Bronchial epithelial cell (primary cell): Measurements from ENCODE around the gene NT5C1A. TPM values are rescaled to one million over a fixed set of nuclear protein-coding genes. Genes with fewer than 3 reads are reported as not detected.

Source experiments
- DNase-seq: peaks from one replicate; pipeline ENCODE4 v3.0.0-alpha.2; 2010; ENCODE audit warnings: low read depth
- FAIRE-seq: peaks from 2 replicates; lab custom pipeline; 2011; peaks lifted over from hg19 to GRCh38; lab: Jason Lieb, UNC
- H3K27me3 ChIP-seq: 2 replicates; pipeline ENCODE4 v1.5.1; 2011; ENCODE audit warnings: low read length; ENCODE audit not compliant: control insufficient read depth, insufficient read depth
- H3K36me3 ChIP-seq: 2 replicates; pipeline ENCODE4 v1.5.1; 2011; ENCODE audit warnings: low read length; ENCODE audit not compliant: control insufficient read depth, insufficient read depth
- H3K4me3 ChIP-seq: 2 replicates; pipeline ENCODE4 v1.5.1; 2011; ENCODE audit warnings: mild to moderate bottlenecking, low read depth, low read length, control low read depth
- total RNA-seq: library from RNA; depleted of rRNA; stranded (reverse); fragments of >200 nt; gene quantifications from 2 replicates; pipeline ENCODE4 v1.2.1, GENCODE V29; 2014
- TF ChIP-seq, protein P1 (sequence below): IDR thresholded peaks from 2 replicates; pipeline ENCODE4 v1.5.1; 2011; ENCODE audit warnings: mild to moderate bottlenecking, moderate library complexity, low read length, control low read depth, inconsistent platforms; ENCODE audit not compliant: insufficient read depth, severe bottlenecking

The NT5C1A gene
- total RNA-seq, 1 donor from 2014 or later, result not detected

GRCh38 chr1:39648496-39648895, 23.4 kb downstream of the NT5C1A start:
- H3K36me3 ChIP-seq, result no peaks in the 10 kb centered on the region
- DNase-seq (no peak), FAIRE-seq (no peak)
- peaks cover 2% of the 10 kb centered on the region for H3K27me3 ChIP-seq
- H3K4me3 ChIP-seq, result no peak overlapping the region
- TF ChIP-seq, protein P1, sequence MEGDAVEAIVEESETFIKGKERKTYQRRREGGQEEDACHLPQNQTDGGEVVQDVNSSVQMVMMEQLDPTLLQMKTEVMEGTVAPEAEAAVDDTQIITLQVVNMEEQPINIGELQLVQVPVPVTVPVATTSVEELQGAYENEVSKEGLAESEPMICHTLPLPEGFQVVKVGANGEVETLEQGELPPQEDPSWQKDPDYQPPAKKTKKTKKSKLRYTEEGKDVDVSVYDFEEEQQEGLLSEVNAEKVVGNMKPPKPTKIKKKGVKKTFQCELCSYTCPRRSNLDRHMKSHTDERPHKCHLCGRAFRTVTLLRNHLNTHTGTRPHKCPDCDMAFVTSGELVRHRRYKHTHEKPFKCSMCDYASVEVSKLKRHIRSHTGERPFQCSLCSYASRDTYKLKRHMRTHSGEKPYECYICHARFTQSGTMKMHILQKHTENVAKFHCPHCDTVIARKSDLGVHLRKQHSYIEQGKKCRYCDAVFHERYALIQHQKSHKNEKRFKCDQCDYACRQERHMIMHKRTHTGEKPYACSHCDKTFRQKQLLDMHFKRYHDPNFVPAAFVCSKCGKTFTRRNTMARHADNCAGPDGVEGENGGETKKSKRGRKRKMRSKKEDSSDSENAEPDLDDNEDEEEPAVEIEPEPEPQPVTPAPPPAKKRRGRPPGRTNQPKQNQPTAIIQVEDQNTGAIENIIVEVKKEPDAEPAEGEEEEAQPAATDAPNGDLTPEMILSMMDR, result no peak

DNA sequence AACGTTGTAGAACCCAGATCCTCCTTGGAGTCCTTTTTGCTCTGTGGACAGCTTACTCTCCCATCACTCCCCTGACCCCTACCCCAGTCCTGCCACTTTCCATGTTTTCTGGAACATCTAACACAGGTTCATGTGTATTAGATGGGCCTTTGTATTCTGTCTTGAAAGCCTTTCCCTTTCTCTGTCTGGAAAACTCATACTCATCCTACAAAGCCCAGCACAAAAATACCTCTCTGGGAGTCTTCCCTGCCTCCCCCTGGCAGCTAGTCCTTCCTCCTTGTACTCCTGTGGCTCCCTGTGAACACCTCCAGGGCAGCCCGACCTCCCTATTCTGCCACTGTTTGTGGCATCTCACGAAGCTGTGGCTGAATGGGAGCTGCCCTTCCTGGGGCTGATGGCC, 24.7 kb downstream of the NT5C1A start:
- TF ChIP-seq, protein P1, result no peak
- DNase-seq (no peak), FAIRE-seq (no peak)
- Histone ChIP-seq H3K4me3 (no peak overlapping the region), H3K36me3 (no peaks in the 10 kb centered on the region), H3K27me3 (peaks cover 2% of the 10 kb centered on the region)

DNA sequence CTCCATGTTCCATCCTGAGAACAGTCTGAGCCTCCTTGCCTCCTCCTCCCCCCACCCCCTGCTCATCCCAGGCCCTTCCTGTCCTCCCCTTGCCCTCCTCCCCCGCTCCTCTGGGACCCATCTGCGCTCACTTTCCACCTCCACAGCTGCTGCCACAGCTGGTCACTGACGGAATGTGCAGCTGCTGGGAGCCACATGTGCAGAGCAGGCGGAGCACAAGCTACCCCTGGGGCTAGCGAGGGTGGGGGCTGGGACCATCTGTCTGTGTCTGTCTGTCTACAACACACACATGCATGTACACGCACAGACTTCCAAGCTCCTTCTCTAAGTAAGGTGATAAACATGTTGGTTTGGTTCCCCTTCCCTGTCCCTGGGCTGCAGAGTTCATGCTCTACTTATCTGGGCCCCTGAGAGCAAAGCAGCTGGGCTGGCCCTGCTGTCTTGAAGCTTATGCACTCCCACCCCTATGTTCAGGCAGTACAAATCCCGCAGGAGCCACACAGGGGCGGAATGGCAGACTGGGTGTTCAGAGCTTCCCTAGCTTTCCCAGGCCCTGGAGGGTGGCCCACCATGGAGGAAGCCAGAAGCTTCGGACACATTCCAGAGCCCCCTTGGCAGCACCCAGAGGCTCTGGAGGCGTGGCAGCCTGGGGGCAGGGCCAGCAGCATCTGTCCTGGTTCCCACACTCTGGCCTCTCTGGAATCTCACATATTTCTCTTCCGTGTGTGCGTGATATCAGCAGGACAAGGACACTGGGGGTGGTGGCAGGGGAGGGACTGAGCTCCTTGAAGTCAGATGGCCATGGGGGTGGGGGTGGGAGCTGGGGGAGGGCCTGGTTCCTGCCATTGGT, 25.4 kb downstream of the NT5C1A start:
- DNase-seq, result peak; percentile 32
- no peak overlapping the region for H3K4me3 ChIP-seq
- TF ChIP-seq, protein P1, result no peak
- FAIRE-seq, result no peak
- peaks cover 2% of the 10 kb centered on the region for H3K27me3 ChIP-seq
- no peaks in the 10 kb centered on the region for H3K36me3 ChIP-seq

DNA sequence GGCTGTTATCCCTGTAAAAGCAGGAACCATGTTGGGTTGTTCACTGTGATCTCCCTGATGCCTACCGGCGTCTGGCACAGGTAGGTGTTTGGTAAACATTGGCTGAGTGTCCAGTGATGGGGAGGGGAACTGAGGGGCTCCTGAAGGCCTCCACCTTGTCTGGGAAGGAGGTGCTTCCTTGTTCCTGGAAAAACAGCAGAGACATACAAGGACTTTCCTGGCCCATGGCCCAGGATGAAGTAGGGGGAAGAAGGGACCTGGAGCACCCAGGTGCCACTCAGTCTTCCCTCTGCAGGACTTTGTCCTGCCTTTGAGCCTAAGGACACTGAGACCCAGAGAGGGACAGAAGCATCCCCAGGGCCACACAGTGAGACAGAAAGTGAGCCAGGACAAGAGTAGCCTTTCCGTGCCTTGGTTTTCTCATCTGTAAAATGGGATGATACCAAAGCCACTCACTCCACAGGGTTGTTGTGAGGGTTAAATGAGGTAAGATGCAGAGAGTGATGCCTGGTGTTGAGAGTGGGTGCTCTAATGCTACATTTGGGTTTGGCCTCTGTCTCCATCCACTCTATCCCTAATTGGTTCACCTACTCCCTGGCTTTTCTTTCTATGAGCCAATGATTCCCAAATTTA, 26.4 kb downstream of the NT5C1A start:
- Histone ChIP-seq H3K36me3 (no peaks in the 10 kb centered on the region), H3K27me3 (peaks cover 2% of the 10 kb centered on the region), H3K4me3 (no peak overlapping the region)
- FAIRE-seq, result no peak
- TF ChIP-seq, protein P1, result no peak
- DNase-seq, result no peak

DNA sequence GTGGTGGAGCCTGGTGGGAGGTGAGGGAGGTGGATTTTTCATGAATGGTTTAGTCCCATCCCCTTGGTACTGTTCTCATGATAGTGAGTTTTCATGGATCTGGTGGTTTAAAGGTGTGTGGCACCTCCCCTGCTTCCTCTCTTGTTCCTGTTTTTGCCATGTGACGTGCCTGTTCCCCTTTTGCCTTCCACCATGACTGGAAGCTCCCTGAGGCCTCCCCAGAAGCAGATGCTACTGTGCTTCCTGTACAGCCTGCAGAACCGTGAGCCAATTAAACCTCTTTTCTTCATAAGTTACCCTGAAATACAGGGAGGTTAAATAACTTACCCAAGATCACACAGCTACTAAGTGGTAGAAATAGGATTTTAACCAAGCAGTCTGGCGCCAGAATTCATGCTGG, 28.2 kb downstream of the NT5C1A start:
- FAIRE-seq, result no peak
- Histone ChIP-seq H3K36me3 (no peaks in the 10 kb centered on the region), H3K4me3 (no peak overlapping the region), H3K27me3 (peaks cover 5% of the 10 kb centered on the region)
- TF ChIP-seq, protein P1, result no peak
- DNase-seq, result no peak
